Measurements from ENCODE around the gene BCAP31.

DNA sequence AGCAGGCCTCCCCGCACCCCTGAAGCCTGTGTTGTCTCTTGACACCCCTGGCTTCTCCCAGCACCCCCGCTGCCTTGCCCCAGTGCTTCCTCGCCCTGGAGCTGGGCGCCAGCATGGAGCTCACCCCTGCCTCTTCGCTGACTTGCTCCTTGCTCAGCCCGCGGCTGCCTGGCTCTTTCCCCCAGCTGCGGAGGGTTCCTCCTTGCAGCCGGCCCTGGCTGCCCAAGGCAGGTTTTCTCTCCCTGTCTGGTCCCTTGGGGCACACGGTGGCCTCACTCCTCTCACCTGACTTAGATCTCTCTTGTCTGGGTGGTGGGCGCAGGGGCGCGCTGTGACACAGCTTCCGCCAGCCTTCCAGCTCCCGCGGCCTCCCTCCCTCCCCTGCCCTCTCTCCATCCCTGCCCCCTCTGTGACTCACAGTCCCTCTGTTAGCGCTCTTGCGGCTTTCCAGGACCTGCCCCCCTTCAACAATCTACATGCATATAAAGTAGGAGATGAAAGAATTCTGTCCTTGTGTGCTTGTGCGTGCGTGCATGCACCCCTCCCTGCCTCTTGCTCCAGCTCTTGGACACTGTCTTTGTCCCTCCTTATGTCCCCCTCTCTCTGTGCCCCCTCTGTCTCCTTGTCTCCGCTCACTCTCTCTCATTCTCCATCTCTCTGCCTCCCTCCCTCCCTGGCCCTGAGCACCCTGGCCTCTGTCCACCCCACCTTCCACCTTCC lies 42.1 kb upstream of the BCAP31 start:
- TF ChIP-seq, protein P1, sequence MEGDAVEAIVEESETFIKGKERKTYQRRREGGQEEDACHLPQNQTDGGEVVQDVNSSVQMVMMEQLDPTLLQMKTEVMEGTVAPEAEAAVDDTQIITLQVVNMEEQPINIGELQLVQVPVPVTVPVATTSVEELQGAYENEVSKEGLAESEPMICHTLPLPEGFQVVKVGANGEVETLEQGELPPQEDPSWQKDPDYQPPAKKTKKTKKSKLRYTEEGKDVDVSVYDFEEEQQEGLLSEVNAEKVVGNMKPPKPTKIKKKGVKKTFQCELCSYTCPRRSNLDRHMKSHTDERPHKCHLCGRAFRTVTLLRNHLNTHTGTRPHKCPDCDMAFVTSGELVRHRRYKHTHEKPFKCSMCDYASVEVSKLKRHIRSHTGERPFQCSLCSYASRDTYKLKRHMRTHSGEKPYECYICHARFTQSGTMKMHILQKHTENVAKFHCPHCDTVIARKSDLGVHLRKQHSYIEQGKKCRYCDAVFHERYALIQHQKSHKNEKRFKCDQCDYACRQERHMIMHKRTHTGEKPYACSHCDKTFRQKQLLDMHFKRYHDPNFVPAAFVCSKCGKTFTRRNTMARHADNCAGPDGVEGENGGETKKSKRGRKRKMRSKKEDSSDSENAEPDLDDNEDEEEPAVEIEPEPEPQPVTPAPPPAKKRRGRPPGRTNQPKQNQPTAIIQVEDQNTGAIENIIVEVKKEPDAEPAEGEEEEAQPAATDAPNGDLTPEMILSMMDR (IDR thresholded peaks at IDR 0.05), result no peak
- TF ChIP-seq POLR2A (IDR thresholded peaks at IDR 0.05), result peak in 1 of 2 donors; percentile 39

All from adrenal gland (tissue), 5 donors.